Measurements from ENCODE around the gene EYA4.

The EYA4 gene, protein sequence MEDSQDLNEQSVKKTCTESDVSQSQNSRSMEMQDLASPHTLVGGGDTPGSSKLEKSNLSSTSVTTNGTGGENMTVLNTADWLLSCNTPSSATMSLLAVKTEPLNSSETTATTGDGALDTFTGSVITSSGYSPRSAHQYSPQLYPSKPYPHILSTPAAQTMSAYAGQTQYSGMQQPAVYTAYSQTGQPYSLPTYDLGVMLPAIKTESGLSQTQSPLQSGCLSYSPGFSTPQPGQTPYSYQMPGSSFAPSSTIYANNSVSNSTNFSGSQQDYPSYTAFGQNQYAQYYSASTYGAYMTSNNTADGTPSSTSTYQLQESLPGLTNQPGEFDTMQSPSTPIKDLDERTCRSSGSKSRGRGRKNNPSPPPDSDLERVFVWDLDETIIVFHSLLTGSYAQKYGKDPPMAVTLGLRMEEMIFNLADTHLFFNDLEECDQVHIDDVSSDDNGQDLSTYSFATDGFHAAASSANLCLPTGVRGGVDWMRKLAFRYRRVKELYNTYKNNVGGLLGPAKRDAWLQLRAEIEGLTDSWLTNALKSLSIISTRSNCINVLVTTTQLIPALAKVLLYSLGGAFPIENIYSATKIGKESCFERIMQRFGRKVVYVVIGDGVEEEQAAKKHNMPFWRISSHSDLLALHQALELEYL

DNA sequence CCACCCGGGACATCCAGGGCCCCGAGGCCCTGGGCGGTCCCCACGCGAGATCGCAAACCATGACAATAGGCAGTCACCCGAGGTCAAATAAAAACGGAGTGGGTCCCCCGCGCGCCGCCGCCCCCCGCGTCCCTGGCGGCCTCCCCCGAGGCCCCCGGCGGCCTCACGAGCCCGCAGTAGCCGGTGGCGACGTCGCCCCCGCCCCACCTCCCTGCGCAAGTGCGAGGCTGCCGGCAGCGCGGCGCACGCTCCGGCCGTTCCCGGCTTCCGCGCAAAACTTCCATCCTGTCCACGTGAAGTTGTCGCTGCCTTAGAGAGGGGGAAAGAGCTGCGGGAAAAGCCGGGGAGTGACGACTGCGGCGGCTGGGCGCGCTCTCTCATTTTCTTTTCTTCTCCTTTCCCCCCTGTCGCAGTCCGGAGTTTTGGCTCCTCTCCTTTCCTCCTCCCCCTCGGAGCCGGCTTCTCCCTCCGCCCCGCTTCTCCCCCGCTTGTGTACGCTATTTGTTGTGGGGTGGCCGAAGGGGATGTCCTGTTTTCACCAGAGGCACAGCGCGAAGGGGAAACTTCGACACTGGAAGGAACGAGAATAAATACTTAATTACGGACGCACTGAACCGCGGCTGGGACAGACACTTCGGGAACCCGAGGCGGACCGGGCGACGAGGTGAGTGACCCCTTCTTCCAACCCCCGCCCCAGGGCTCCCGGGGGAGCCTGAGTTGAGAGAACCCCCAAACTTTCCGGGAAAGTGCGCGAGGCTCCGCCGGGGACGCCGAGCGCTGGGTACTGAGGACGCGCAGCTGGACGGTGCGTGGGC is at the start of gene EYA4:
Gene EYA4, plus strand, starts transcription at position 272 of the 815 bp plus-strand sequence. CDS start 33,424 bp downstream, outside the sequence.
- no peak for DNase-seq

DNA sequence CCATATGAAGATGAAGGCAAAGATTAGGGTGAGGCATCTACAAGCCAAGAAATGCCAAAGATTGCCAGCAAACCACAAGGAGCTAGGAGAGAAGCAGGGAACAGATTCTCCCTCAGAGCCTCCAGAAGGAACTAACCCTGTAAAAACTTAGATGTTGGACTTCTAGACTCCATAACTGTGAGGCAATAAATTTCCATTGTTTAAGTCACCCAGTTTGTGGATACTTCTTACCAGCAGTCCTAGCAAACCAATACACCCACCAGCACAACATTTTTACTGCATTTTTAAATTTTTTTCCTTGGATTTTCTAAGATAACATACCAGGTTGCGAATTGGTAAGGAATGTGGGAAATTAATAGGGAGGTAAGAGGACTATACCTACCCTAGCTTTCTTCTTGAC is 47.8 kb upstream of the EYA4 start:
- no peak for DNase-seq

DNA sequence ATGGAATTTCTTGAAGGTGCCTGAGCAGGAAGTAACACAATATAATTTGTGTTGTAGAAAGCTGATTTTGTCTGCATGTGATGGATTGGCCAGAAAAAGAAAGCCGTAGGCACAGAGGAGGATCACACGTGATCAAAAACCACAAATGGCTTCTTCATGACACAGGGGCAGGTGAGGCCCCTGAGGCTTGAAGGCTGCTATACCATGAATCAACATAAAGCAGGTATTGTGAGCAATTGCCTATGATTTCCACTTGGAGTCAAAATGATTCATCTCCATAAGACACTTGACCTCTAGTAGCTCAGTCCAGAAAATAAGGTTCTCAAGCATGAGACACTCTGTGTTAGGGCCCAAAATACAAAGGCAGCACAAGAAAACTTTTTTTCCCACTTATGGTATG is 42.4 kb upstream of the EYA4 start:
- no peak for DNase-seq

DNA sequence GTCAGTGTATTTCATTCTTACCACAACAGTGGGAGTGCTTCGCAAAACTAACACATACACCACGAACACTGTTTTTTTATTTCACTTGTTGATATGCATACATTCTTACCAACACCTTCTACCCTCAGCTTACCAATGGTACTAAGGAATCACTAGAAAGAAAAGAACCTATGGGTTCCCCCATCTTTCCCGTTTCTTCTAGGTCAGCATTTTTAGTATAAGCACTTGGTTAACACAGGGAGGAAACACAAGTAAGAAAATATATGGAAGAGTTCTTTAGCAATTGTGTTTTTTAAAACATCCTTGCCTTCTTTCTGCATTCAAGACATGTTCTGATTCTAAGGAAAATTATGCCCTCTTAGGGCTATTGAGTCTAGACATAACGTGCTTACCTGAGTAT is 39.9 kb upstream of the EYA4 start:
- no peak for DNase-seq

DNA sequence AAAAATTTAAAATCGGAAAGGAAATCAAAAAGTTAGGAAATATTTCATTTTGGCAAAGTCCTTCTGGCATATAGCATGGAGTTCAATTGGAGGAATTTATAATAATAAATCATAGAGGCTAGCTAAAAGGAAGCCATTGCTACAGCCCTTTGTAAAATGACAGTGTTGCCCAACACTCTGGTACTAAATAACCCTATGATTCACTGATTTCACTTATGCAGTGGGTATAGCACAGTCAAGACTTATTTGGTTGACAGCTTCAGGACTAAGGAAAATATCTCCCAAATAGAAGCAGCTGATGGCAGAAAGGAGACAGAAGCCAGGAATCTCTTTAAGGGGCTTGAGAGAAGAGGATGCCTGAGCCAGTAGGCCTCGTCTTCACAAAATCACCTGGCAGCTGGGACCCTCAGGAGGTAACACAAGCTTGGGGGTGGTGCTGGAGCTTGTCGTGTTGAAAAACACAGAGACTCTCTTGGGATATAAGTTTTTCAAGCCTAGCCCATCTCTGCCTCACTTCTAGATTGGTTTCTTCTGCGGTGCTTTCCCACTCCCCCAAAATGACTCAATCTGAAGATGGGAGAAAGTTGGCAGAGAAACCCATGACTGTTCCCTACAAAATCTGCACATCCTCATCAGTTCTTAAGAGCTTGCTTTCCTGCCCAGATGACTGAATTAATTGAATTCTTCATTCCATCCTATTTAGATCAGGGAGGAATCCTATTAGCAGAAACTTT is 38.4 kb upstream of the EYA4 start:
- DNase-seq = no peak

DNA sequence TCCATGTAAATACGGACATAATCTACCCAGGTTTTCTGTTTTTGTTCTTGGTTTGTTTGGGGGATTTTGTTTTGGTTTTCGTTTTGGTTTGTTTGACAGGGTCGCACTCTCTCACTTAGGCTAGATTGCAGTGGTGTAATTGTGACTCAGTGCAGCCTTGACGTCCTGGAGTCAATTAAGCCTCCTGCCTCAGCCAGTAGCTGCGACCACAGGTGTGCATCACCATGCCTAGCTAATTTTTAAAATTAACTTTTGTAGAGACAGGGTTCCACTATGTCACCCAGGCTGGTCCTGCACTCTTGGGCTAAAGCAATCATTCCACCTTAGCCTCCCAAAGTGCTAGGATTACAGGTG is 37.8 kb upstream of the EYA4 start:
- DNase-seq = no peak

DNA sequence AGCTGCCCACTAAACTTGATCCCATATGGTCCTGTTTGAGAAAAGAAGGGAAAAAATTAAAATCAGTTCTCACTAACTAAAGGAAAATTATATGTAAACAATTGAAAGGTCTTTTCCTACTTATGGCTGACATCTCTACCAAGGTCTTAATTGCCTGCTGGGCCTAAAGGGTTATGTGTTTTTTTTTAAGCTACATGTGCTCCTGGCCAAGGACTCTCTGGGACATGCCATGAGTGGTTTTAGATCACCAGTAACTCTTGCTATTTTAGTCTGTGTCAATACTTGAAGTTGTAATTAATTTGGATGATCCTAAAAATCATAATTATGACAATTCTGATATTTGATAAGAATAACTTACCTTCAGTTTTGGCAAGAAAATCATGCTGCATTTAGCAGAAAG is 35.9 kb upstream of the EYA4 start:
- DNase-seq = no peak

DNA sequence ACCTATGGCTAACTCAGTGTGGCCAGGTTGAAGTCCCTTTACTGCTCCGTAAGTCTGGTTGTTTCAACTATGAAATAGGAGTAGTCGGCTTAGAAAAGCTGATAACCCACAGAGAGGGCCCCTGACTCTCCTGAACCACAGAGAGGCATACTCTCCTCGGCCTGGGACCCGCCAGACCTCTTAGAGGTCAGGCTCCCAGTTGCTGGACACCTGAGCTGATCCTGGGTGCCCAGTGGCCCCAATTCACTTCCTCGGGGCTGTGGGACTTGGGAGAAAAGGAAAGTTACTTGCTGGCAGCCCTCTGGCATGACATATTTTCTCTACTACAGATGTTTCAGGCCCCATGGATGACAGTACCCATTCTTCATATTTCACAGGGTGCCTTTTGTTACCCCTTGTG is 34.2 kb upstream of the EYA4 start:
- no peak for DNase-seq

DNA sequence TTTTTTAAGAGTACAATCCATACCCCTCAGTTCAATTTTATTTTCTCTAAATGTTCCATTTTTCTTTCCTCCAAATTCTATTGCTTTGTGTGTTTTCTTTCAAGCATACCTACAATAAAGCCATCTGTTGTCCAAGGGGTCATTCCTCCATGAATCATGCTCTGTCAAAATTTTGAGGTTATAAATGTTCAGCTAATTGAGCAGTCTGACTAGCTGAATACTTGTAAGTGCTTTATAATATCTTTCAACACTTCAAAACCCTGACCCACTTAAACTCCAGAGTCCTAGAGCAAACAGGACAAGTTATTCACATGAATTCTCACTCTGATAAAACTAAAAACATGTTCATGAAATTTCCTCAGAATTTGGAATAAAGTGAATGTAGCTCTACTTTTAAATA is 33.4 kb upstream of the EYA4 start:
- DNase-seq = no peak

DNA sequence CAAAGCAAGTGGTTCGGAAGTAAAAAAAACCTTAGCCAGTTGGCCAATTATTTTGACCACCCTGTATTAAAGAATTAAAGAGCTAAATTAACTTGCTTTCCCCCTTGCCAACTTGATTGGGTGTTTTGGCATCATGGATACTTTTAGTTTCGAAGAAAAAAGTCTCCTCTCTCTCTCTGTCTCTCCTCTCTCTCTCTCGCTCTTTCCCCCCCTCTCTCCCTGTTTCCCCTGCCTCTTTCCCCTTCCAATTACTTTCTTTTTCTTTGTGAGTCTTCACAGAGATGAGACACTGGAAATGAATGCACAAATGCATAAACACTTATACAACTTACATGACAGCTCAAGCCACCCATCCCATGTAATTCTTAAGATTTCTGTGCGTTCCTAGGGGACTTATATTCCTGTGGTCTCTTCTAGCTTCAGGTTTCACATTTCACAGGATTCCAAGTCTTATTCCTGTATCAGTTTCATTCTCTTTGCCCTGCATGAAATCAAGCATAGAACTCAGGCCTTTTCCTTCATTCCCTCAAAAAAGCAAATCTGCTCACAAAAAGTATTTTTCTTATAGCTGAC is 32.9 kb upstream of the EYA4 start:
- no peak for DNase-seq

DNA sequence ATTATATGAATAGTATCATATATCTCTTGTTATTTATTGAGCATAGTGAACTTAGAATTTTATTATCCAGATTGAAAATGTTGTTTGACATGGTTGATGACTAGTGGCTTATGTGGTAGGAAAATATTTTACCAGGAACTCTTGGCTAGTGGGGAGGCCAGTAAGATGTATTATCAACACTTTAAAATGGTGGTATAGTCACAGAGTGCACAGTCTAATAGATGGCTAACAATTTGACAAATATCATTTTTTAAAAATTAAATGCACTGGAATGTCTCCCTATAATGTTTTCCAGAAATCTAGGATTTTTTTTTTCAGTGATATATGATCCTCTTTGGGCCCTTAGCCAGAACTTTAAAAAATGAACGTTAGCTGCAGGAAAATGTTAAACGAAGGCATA is 26.9 kb upstream of the EYA4 start:
- DNase-seq = no peak

DNA sequence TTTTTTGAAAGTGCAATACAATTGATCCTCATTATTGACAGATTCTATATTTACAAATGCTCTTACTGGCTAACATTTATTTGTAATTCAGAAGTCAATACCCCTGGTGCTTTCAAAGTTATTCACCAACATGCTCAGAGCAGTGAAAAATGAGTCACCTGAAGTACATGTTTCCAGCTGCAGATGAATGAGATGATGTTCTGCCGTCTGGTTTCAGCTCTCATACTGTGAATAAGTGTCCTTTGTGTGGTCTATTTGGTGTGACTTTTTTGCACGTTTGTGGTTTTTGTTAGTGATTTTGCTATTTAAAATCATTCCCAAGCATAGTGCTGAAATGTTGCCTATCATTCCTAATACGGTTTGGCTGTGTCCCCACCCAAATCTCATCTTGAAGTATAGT is 22.3 kb upstream of the EYA4 start:
- DNase-seq = no peak

DNA sequence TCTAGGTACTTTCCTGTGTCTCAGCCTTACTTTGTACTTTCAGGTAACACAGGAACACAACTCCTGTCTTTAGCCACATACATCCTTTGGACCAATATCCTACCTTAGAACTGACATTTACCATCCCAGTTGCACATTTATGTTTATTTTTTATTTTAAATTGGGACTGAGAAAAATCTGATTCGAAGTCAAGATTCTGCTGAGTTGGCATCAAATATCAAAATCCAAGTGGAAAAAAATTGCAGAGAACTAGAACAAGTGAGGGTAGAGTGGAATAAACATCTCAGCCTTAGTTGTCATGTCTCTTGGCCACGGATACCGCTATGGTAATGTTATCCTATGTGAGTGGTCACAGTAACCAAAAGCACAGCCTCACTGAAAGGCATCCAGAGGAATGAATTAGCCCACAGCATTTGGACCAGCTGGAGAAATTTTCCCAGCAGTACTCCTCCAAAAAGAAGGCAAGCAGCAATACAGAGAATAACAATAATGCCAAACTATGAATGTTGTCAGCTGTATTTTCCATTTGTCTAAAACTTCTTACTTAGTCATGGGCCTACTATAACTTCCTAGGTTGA is 17.6 kb upstream of the EYA4 start:
- no peak for DNase-seq

DNA sequence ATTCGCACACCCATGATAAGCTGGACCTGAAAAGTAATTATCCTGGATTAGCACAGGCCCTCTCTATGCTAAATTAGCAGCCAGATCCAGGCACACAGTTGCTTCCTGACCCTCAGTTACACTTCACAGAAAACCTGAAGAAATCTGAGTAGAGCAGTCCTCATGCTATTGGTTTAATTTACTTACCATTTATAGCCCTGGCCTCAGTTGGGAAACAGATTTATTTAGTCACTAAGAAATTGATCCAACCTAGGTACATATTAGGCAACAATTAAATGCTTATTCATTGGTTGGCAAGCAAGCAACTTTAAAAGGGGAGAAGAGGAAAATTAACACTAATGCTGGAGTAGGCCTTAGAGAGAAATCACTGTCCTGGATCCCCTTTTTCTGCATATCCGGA is 15.6 kb upstream of the EYA4 start:
- no peak for DNase-seq

DNA sequence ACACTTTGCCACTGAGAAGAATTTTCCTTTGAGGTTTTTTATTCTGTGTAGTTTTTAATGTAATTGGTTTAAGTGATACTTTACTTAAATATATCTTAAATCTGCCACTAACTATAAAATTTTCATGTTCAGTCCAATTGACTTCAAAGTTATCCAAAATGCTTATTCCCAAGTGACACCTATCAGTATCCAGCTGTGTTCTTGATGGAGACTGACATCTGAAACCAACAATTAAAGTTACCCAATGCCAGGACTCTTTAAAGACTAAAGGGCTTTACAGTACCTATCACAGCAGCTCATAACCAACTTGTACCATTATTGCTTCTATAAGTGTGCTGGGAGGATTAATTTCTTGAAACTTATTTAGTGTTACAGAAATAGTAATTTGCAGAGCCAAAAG is 13.8 kb upstream of the EYA4 start:
- DNase-seq = no peak

DNA sequence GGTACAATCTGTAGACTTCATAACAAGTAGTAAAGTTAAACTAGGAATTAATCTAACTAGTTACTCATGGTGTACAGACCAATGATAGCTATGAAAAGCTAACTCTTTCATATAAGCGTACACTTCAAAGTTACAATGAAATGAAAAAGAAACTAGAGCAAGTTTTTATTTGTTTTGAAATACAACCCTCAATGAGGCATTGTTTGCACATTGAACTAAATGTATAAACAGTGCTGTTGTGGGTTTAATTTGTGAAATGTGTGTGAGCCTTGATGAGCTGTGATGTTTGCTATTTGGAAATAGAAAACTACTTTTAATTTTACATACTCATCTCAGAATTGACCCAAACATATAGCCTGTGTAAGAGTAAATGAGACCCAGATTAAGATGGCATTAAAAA is 11.1 kb upstream of the EYA4 start:
- DNase-seq = no peak

DNA sequence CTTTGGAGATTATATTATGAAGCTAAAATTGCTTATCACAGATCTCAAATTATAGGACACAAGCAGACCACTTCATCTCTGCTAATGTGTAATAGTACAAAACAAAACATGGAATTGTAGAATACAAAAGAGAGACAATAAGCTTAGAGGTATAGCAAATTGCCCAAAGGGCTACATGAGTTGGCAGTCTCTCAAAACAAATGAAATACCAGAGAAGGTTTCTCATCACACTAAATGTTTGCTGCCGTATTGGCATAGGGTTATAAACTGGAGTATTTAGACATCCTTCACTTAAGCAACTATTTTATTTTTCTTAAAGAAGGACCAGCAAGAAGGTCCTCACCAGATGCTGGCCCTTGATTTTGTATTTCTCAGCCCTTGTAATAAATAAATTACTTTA is 5.9 kb upstream of the EYA4 start:
- no peak for DNase-seq

DNA sequence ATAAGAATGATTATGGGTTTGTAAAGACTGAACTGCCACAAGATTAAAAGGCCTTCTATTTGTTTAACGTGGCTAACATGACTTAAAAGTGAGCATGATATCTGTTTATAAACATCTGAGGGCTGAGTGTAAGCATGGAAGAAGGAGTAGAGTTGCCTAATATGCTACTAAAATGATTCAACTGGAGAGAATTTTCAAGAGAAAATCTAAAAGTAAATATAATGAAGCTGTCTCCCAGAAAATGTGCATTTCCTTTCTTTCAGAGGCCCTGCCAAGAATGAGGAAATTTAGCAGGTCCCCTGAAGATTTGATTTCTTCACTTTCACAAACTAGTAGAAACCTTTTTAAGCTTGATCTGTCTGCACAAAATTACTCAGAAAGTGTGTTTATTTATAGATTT is 4.2 kb upstream of the EYA4 start:
- no peak for DNase-seq

DNA sequence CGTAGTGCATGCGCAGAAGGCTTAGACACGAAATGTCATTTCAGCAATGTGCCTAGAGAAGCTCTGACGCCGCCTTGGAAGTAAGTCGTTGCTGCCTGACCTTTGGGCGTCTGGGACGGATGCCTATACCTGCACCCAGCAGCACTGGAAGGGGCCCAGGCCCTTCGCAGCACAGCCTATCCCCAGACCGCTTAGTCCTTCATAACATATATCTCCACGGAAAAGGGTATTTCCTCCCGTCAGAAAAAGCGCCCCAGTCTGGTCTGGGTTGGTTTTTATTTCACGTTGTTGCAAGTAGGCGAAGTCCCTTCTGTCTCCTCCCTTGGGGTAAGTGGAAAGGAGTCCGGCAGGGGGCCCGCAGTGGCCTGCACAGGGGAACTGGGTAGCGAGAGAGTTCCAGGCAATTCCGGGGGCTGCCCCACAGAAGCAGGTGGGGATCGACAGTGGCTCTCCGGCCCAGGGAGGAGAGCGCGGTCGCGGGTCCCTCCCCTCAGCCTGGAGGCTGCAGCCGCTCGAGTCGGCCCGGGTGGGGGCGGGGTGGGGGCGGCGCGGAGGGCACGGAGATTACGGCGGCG is 559 bp upstream of the EYA4 start:
- no peak for DNase-seq

DNA sequence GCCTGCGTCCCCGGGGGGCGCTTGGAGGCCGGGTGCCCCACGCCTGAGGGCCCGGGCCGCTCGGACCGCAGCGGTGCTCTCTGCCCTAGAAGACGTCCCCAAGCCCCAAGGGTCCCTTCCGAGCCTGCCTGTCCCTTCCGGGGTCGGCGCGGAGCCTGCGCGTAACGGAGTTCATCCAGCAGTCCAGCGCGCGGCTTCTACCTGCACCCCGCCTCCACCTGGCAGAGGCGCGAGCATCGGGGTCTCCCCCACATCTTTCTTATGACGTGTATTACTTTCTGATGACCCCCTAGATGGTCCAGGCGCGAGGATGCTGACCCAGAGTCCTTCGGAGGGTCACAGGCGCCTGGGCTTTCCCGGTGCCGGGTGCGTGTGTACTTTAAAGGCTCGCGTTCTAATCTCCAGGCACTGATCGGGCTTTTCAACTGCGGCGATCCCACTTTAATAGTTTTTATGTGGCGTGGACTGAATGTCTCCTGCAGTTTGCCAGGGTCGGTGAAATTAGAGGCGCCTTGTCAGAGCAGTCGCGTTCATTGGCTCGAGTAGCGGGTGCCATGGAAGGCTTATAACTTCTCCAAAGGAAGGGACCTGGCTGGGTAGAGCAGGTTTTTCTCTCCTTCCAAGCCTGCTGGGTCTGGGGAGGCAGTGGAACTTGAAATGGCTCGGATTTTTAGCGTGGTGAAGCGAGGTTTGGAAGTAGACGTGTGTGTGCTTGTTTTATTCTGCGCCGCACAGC is 912 bp downstream of the EYA4 start:
- DNase-seq = no peak

All from cerebellar nuclear complex (tissue), 1 donor.